ENCODE results near the gene FAM241B. TPM values are rescaled to one million over a fixed set of nuclear protein-coding genes. Genes with fewer than 3 reads are reported as not detected.

Gene FAM241B
- polyA plus RNA-seq, 1 donor (not counting 4 experiments of a cell fraction or from before 2014, with no cell fraction given), result 7.9 TPM

DNA sequence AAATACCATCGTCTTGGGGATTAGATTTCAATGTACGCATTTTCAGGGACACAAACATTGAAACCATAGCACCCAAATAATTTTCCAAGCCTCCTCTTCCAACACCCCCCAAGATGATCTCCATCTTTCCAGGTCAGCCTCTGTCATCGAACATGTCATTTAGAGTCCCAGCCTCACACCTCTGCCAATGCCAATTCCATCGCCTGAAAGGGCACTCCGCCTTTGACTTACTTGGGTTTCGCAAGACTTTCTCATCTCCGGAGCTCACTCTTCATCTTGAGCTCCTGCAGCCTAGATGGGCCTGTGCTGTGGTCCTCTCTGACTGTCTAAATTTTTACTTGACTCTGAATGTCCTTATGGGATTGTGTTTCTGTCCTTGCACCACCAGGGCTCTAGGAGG is 10.4 kb upstream of the FAM241B start:
- H3K4me3 ChIP-seq (ENCODE audit: control insufficient read depth in 2 of 3, extremely low read depth in 1 of 3, insufficient read depth in 2 of 3, low read depth in 1 of 3, low read length in 3 of 3), result no peak overlapping the region
- TF ChIP-seq CTCF (optimal IDR thresholded peaks at IDR 0.05 in 1 of 3, IDR thresholded peaks at IDR 0.05 in 1 of 3, conservative IDR thresholded peaks at IDR 0.05 in 1 of 3; ENCODE audit: extremely low read depth in 1 of 3, insufficient read depth in 2 of 3, low read length in 3 of 3) (no peak), EZH2 (IDR thresholded peaks at IDR 0.05; ENCODE audit: low read length) (no peak)
- no peak overlapping the region for H3K27ac ChIP-seq (ENCODE audit: control insufficient read depth, insufficient read depth, low read length)

DNA sequence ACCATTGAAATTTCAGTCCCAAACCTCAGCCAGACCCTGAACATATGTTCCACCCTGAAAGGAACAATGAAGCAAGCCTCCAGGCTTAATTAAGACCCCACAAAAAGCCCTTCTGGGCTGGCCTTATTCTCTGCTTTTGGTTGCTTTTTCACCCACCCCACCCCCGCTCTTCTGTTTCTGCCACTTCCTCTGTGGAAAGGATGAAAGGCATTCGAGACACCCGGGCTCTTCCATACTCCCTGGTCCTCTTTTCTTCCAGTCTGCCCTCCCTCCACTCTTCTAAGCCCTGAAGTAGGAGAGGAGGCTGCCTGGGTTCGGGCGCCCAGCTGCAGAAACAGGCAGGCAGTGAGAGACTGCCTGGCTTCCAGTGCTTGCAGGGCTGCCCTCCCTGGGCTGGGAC is 9.4 kb upstream of the FAM241B start:
- Histone ChIP-seq H3K9me1 (ENCODE audit: control insufficient read depth, extremely low read depth, insufficient read depth, low read length) (no peaks in the 10 kb centered on the region), H3K4me1 (ENCODE audit: control insufficient read depth, extremely low read depth, insufficient read depth, low read length) (no peaks in the 10 kb centered on the region), H3K79me2 (ENCODE audit: control insufficient read depth, insufficient read depth, low read length) (no peaks in the 10 kb centered on the region), H3K4me3 (ENCODE audit: control insufficient read depth in 2 of 3, extremely low read depth in 1 of 3, insufficient read depth in 2 of 3, low read depth in 1 of 3, low read length in 3 of 3) (no peak overlapping the region), H3K9ac (ENCODE audit: control insufficient read depth, extremely low read depth, insufficient read depth, low read length) (no peak overlapping the region), H2AFZ (ENCODE audit: control insufficient read depth, low read length) (no peak overlapping the region), H3K4me2 (ENCODE audit: control insufficient read depth, extremely low read depth, insufficient read depth, low read depth, low read length) (no peak overlapping the region), H3K36me3 (ENCODE audit: control insufficient read depth in 2 of 2, extremely low read depth in 1 of 2, insufficient read depth in 2 of 2, low read length in 2 of 2) (no peaks in the 10 kb centered on the region), H3K27ac (ENCODE audit: control insufficient read depth, insufficient read depth, low read length) (no peak overlapping the region), H4K20me1 (ENCODE audit: control insufficient read depth, extremely low read depth, insufficient read depth, low read length) (no peaks in the 10 kb centered on the region), H3K9me3 (ENCODE audit: control insufficient read depth, low read depth, low read length) (no peaks in the 10 kb centered on the region), H3K27me3 (ENCODE audit: control insufficient read depth, extremely low read depth, insufficient read depth, low read length) (peaks cover 3% of the 10 kb centered on the region)
- FAIRE-seq, result no peak
- TF ChIP-seq CTCF (optimal IDR thresholded peaks at IDR 0.05 in 1 of 3, IDR thresholded peaks at IDR 0.05 in 1 of 3, conservative IDR thresholded peaks at IDR 0.05 in 1 of 3; ENCODE audit: extremely low read depth in 1 of 3, insufficient read depth in 2 of 3, low read length in 3 of 3), result no peak
- no peak for TF ChIP-seq EZH2 (IDR thresholded peaks at IDR 0.05; ENCODE audit: low read length)
- dilution Hi-C loops (cut with MboI; ENCODE audit: extremely low pct_ligation_motif_present, low sequenced_read_pairs), result no loop called here
- no peak for DNase-seq (ENCODE audit: low read depth, low spot score)

More for the DNA sequence above, 10.4 kb upstream of the FAM241B start:
- H3K27me3 ChIP-seq (ENCODE audit: control insufficient read depth, extremely low read depth, insufficient read depth, low read length), result peaks cover 3% of the 10 kb centered on the region
- no peaks in the 10 kb centered on the region for H3K4me1 ChIP-seq (ENCODE audit: control insufficient read depth, extremely low read depth, insufficient read depth, low read length)
- no peak for FAIRE-seq
- dilution Hi-C loops (cut with MboI; ENCODE audit: extremely low pct_ligation_motif_present, low sequenced_read_pairs), result no loop called here
- H3K79me2 ChIP-seq (ENCODE audit: control insufficient read depth, insufficient read depth, low read length), result no peaks in the 10 kb centered on the region
- no peaks in the 10 kb centered on the region for H4K20me1 ChIP-seq (ENCODE audit: control insufficient read depth, extremely low read depth, insufficient read depth, low read length)
- H2AFZ ChIP-seq (ENCODE audit: control insufficient read depth, low read length), result no peak overlapping the region
- H3K9me1 ChIP-seq (ENCODE audit: control insufficient read depth, extremely low read depth, insufficient read depth, low read length), result no peaks in the 10 kb centered on the region
- H3K9ac ChIP-seq (ENCODE audit: control insufficient read depth, extremely low read depth, insufficient read depth, low read length), result no peak overlapping the region
- no peaks in the 10 kb centered on the region for H3K9me3 ChIP-seq (ENCODE audit: control insufficient read depth, low read depth, low read length)
- no peaks in the 10 kb centered on the region for H3K36me3 ChIP-seq (ENCODE audit: control insufficient read depth in 2 of 2, extremely low read depth in 1 of 2, insufficient read depth in 2 of 2, low read length in 2 of 2)
- no peak overlapping the region for H3K4me2 ChIP-seq (ENCODE audit: control insufficient read depth, extremely low read depth, insufficient read depth, low read depth, low read length)
- no peak for DNase-seq (ENCODE audit: low read depth, low spot score)
